HS-27A (cell line): Measurements from ENCODE around the gene RNF135.
"Not testable (repeated sequence)": the region's sequence is repeated elsewhere in the genome, so short reads cannot be mapped to it uniquely, and the experiment has no call there.

Source experiments
- DNase-seq: peaks from one replicate; pipeline ENCODE4 v3.0.0-alpha.2; 2012; ENCODE audit warnings: low read depth, missing footprints

The RNF135 gene

GRCh38 chr17:30954046-30954830, 16.6 kb upstream of the RNF135 start:
- no peak for DNase-seq

- no peak for DNase-seq
Observed at GRCh38 chr17:30956764-30957374, 14.0 kb upstream of the RNF135 start.

GRCh38 chr17:30957741-30958140, 13.1 kb upstream of the RNF135 start:
- DNase-seq: no peak

- no peak for DNase-seq
Observed at GRCh38 chr17:30958187-30958586, 12.7 kb upstream of the RNF135 start.

- DNase-seq: no peak
Observed at GRCh38 chr17:30961209-30962188, 9.3 kb upstream of the RNF135 start.

GRCh38 chr17:30964312-30964711, 6.5 kb upstream of the RNF135 start:
- not testable (repeated sequence) for DNase-seq

GRCh38 chr17:30964876-30965275, 6.0 kb upstream of the RNF135 start:
- DNase-seq: no peak

- no peak for DNase-seq
Observed at GRCh38 chr17:30965686-30966085, 5.2 kb upstream of the RNF135 start.

- DNase-seq: not testable (repeated sequence)
Observed at GRCh38 chr17:30967911-30968310, 2.9 kb upstream of the RNF135 start.

GRCh38 chr17:30969989-30970830, 629 bp upstream of the RNF135 start:
- DNase-seq: no peak

GRCh38 chr17:30975042-30975820, 4.4 kb downstream of the RNF135 start:
- DNase-seq: no peak

GRCh38 chr17:30979919-30980318, 9.1 kb downstream of the RNF135 start:
- not testable (repeated sequence) for DNase-seq

GRCh38 chr17:30981531-30982519, 11.0 kb downstream of the RNF135 start:
- DNase-seq: no peak

GRCh38 chr17:30982855-30983254, 12.0 kb downstream of the RNF135 start:
- no peak for DNase-seq

- no peak for DNase-seq
Observed at GRCh38 chr17:30990458-30990857, 19.6 kb downstream of the RNF135 start.

- DNase-seq: no peak
Observed at GRCh38 chr17:30992551-30992950, 21.7 kb downstream of the RNF135 start.

- DNase-seq: no peak
Observed at GRCh38 chr17:30995347-30995746, 24.5 kb downstream of the RNF135 start.

GRCh38 chr17:30996486-30996885, 25.6 kb downstream of the RNF135 start:
- DNase-seq: no peak

- DNase-seq: no peak
Observed at GRCh38 chr17:30997270-30997669, 26.4 kb downstream of the RNF135 start.
